Stimulated activated CD4-positive, alpha-beta T cell treated with anti-CD3 and anti-CD28 coated beads, Interleukin-2, amount 100 ng/mL, for 24 hours (primary cell): Measurements from ENCODE around the gene DCAF4.

Experiments
- DNase-seq, 2 donors: peaks; one replicate each; pipeline ENCODE4 v3.0.0-alpha.2; 2020

The DCAF4 gene

GRCh38 chr14:72894623-72895378, 31.5 kb upstream of the DCAF4 start:
- DNase-seq = peak; percentile 8 to 22

GRCh38 chr14:72898448-72898847, 27.8 kb upstream of the DCAF4 start:
- DNase-seq = no peak

GRCh38 chr14:72901361-72901760, 24.9 kb upstream of the DCAF4 start:
- DNase-seq = no peak

- no peak for DNase-seq
These were observed 23.3 kb upstream of the DCAF4 start for GRCh38 chr14:72902801-72903530.

DNA sequence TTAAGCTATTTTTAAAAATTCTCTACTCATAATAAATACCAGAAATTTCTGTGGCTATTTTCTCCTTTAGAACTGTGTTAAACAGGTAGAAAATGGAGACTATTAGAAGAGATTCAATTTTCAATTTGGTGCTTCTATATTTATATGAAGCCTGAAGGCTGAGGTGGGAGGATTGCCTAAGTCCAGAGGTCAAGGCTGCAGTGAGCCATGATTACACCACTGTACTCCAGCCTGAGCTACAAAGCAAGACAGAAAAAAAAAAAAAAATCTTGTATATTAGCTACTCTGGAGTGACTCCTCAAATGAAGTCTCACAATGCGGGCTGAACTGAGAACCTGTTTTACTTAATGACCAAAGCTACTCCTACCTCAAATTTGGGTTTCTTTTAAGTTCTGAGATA, 22.5 kb upstream of the DCAF4 start:
- DNase-seq = no peak

DNA sequence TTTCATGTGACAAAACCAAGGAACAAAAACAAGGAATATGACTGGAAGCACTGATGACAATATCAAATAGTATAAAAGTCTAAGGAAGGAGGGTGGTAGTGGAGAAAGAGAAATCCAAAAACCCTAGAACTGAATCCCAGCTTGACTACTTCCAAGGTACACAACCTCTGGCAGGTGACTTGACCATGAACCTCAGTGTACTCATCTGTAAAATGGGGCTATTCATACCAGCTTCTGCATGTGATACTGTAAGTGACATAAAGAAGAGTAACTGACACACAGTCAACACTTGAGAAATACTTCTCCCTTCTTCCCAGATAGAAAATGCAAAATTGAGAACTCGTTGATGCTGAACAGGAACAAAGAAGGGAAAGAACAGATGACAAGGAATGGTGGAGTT, 22.0 kb upstream of the DCAF4 start:
- DNase-seq = no peak

GRCh38 chr14:72904840-72905561, 21.3 kb upstream of the DCAF4 start:
- DNase-seq = peak; percentile 52 to 63

GRCh38 chr14:72906316-72906715, 19.9 kb upstream of the DCAF4 start:
- DNase-seq = no peak

- no peak for DNase-seq
These were observed 19.4 kb upstream of the DCAF4 start for GRCh38 chr14:72906879-72907278.

DNA sequence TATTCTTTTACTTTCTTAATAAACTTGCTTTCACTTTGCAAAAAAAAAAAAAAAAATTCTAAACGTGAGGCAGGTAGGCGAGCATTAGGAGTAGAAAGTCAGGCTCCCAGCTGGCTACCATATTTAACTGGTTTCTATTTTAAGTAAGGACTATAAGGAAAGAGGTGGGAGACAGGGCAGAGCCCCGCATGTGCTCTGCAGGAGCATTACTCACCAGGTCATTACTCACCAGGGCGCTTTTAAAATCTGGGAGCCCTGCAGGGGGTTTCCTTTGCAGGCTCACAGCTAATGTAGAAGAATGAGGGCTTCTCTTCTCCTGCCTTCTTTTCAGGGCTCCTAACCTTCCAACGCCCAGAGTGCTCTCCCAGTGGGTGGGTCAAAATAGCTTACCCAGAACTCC, 18.4 kb upstream of the DCAF4 start:
- no peak for DNase-seq

- no peak for DNase-seq
These were observed 17.1 kb upstream of the DCAF4 start for GRCh38 chr14:72909163-72909562.

DNA sequence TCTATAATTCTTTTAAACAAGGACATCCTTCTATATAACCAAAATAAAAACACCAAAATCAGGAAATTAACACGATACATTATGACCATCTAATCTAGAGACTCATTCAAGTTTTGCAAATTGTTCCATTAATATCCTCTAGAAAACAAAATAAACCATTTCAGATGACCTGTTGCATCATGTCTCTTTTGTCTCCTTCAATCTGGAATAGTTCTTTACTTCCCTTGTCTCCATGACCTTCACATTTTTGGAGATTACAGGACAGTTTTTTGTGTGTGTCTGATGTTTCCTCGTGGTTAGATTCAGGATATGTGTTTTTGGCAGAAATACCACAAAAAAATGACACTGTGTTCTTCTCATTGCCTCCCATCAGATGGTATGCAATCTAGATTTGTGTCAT, 12.5 kb upstream of the DCAF4 start:
- no peak for DNase-seq

GRCh38 chr14:72916174-72916573, 10.1 kb upstream of the DCAF4 start:
- DNase-seq = no peak

DNA sequence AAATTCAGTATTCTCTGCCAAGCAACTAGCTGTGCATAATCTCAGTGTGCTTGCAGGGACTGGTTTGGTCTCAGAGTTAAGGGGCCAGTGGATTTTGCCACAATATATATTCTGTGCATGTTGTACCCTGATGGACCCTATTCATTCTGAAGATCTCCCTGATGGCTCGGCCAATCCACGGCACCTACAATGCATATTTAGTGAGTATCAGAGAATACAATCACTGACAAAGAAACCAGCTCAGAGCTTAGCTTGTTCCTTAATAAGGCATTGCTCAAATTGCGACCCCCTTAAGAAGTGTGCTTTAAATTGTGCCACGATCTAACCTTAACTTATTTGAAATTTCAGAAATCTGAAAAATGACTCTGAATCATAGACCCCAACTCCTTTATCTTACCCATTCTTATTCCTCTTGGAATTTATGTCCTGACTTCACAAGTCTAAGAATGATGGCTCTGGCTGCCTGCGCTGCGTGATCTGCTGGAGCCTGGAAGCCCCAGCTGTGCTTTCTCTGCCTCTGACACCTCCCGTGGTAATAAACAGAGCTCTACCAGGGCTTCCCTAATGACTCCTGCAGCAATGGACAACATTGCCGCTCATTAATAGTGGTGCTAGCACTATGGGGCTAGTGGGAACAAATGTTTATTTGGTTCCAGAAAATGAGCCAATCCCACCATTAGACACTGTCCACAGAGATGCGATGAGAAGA, 9.0 kb upstream of the DCAF4 start:
- no peak for DNase-seq

DNA sequence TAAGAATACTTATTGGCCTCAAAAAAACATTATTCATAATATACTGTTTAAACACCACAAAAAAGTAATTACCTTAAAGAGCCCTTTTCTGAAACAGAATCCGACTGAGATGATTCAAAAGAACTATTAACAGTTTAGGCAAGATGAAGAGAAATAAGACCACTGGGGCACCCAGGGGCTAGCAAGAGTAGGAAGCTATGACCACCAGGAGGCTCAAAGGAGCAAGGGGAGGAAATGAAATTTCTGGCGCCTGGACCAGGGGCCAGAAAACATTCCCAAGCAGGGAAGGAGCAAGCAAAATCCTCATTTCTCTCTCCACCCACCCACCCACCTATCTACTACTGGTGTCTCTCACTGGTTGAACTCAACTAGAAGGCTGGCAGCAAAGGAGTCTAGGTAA, 6.3 kb upstream of the DCAF4 start:
- DNase-seq = no peak

- no peak for DNase-seq
These were observed 4.9 kb upstream of the DCAF4 start for GRCh38 chr14:72921396-72921795.

GRCh38 chr14:72924337-72924736, 1.9 kb upstream of the DCAF4 start:
- DNase-seq = no peak

- DNase-seq = no peak
These were observed 999 bp upstream of the DCAF4 start for GRCh38 chr14:72925171-72925759.

- DNase-seq = no peak
These were observed 411 bp upstream of the DCAF4 start for GRCh38 chr14:72925815-72926291.

DNA sequence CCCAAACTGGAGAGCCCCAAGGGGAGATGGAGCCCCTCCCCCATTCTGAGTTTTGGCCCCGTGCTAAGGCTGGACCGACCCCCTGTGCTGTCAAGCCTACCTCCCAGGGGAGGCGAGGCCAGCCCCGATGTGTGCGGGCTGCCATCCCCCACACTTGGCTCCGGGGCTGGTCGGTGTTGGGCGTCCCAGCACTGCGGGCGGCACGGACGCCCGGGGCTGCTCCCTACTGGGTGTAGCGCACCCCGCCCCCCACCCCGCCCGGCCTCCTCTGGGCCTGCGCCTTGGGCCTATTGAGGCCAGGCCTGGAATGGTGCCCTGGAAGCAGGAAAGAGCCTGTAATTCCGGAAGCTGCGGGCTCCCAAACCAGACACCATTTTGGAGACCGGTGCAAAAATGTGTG, 2.6 kb downstream of the DCAF4 start:
- DNase-seq = no peak

DNA sequence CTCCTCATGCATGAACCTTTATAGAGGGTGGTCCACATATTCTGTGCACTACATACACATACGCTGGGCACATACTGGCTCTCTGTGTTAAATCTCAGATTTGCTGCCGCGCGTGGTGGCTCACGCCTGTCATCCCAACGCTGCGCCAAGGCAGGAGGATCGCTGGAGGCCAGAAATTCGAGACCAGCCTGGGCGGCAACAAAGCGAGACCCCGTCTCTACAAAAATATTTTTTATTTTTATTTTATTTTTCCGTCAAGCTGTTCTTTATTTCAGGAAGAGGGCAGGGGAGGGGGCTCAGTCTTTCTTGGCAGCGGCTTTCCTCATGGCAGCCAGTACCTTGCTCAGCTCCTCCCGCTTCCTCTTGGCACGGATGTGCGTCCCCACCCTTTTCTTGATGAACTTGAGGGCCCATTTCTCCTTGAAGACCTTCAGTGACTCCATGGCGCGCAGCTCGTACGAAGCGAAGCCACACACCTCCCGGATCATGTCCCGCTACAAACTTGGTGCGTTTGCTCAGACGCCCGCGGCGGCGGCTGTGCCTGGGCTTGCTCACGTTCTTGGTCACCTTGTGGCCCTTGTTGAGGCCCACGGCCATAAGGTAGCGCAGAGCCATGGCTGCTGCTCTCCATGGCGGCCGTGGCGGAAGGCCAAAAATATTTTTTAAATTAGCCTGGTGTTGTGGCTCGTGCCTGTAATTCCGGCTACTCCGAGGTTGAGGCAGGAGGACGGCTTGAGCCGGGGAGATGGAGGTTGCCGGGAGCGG, 3.2 kb downstream of the DCAF4 start:
- no peak for DNase-seq

DNA sequence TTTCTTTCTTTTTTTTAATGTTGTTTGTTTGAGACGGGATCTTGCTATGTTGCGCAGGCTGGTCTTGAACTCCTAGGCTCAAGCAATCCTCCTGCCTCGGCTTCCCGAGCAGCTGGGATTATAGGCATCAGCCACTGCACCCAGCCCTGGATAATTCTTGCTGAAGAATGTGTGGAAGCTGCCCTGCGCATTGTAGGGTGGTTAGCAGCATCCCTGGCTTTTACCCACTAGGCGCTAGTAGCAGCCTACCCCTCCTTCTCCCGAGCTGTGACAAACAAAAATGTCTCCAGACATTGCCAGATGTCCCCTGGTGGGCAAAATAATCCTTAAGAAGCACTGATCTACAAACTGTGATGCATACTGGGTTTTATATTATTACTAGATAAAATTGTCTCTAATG, 6.6 kb downstream of the DCAF4 start:
- DNase-seq = no peak
